SH-SY5Y (cell line): ENCODE data around the gene GPSM1.

Source experiments
- GATA2 ChIP-seq: IDR thresholded peaks from 2 replicates; pipeline ENCODE4 v1.6.1; 2011; ENCODE audit warnings: mild to moderate bottlenecking, low read depth, low read length
- GATA3 ChIP-seq: IDR thresholded peaks from 2 replicates; pipeline ENCODE4 v1.6.1; 2011; ENCODE audit warnings: low read depth, mild to moderate bottlenecking, low read length, moderate library complexity

- TF ChIP-seq GATA2 (no peak), GATA3 (no peak)
Measured at GRCh38 chr9:136310273-136311030, 16.9 kb upstream of the GPSM1 start.
